ENCODE measurements around the gene HMGXB3. TPM values are rescaled to one million over a fixed set of nuclear protein-coding genes. Genes with fewer than 3 reads are reported as not detected.

Gene HMGXB3
- total RNA-seq, 1 donor from 2014 or later, result 55.7 TPM

GRCh38 chr5:150021491-150022157, 21.1 kb downstream of the HMGXB3 start:
- Mint-ChIP-seq H3K27me3 (ENCODE audit: unreplicated experiment) (no peaks in the 10 kb centered on the region), H3K4me3 (ENCODE audit: unreplicated experiment) (peak overlapping the region; percentile 63), H3K9me3 (ENCODE audit: unreplicated experiment) (no peaks in the 10 kb centered on the region), H3K36me3 (ENCODE audit: low read depth, unreplicated experiment) (peaks cover 17% of the 10 kb centered on the region), H3K27ac (ENCODE audit: unreplicated experiment) (peak overlapping the region; percentile 95), H3K4me1 (ENCODE audit: unreplicated experiment) (peaks cover 16% of the 10 kb centered on the region)
- TF ChIP-seq CTCF (IDR thresholded peaks at IDR 0.05; ENCODE audit: unreplicated experiment), result no peak
- DNase-seq (ENCODE audit: low spot score), result no peak

- no peaks in the 10 kb centered on the region for H3K27me3 Mint-ChIP-seq (ENCODE audit: unreplicated experiment)
- H3K4me1 Mint-ChIP-seq (ENCODE audit: unreplicated experiment), result peaks cover 16% of the 10 kb centered on the region
- no peaks in the 10 kb centered on the region for H3K9me3 Mint-ChIP-seq (ENCODE audit: unreplicated experiment)
- peak overlapping the region; percentile 95 for H3K27ac Mint-ChIP-seq (ENCODE audit: unreplicated experiment)
- DNase-seq (ENCODE audit: low spot score), result no peak
- peak overlapping the region; percentile 43 for H3K4me3 Mint-ChIP-seq (ENCODE audit: unreplicated experiment)
- H3K36me3 Mint-ChIP-seq (ENCODE audit: low read depth, unreplicated experiment), result peaks cover 15% of the 10 kb centered on the region
- no peak for TF ChIP-seq CTCF (IDR thresholded peaks at IDR 0.05; ENCODE audit: unreplicated experiment)
Observed at GRCh38 chr5:150022158-150022531, 21.6 kb downstream of the HMGXB3 start.

GRCh38 chr5:150022681-150023080, 22.1 kb downstream of the HMGXB3 start:
- Mint-ChIP-seq H3K9me3 (ENCODE audit: unreplicated experiment) (no peaks in the 10 kb centered on the region), H3K36me3 (ENCODE audit: low read depth, unreplicated experiment) (peaks cover 15% of the 10 kb centered on the region), H3K4me1 (ENCODE audit: unreplicated experiment) (peaks cover 16% of the 10 kb centered on the region), H3K27me3 (ENCODE audit: unreplicated experiment) (no peaks in the 10 kb centered on the region), H3K27ac (ENCODE audit: unreplicated experiment) (peak overlapping the region; percentile 36), H3K4me3 (ENCODE audit: unreplicated experiment) (no peak overlapping the region)
- no peak for TF ChIP-seq CTCF (IDR thresholded peaks at IDR 0.05; ENCODE audit: unreplicated experiment)
- no peak for DNase-seq (ENCODE audit: low spot score)

GRCh38 chr5:150023136-150023535, 22.6 kb downstream of the HMGXB3 start:
- peaks cover 19% of the 10 kb centered on the region for H3K36me3 Mint-ChIP-seq (ENCODE audit: low read depth, unreplicated experiment)
- H3K4me3 Mint-ChIP-seq (ENCODE audit: unreplicated experiment), result no peak overlapping the region
- no peaks in the 10 kb centered on the region for H3K9me3 Mint-ChIP-seq (ENCODE audit: unreplicated experiment)
- no peaks in the 10 kb centered on the region for H3K27me3 Mint-ChIP-seq (ENCODE audit: unreplicated experiment)
- no peak for TF ChIP-seq CTCF (IDR thresholded peaks at IDR 0.05; ENCODE audit: unreplicated experiment)
- no peak for DNase-seq (ENCODE audit: low spot score)
- no peak overlapping the region for H3K27ac Mint-ChIP-seq (ENCODE audit: unreplicated experiment)
- H3K4me1 Mint-ChIP-seq (ENCODE audit: unreplicated experiment), result peaks cover 16% of the 10 kb centered on the region

- Mint-ChIP-seq H3K36me3 (ENCODE audit: low read depth, unreplicated experiment) (peaks cover 13% of the 10 kb centered on the region), H3K4me1 (ENCODE audit: unreplicated experiment) (peaks cover 16% of the 10 kb centered on the region), H3K9me3 (ENCODE audit: unreplicated experiment) (no peaks in the 10 kb centered on the region), H3K27me3 (ENCODE audit: unreplicated experiment) (no peaks in the 10 kb centered on the region), H3K27ac (ENCODE audit: unreplicated experiment) (no peak overlapping the region), H3K4me3 (ENCODE audit: unreplicated experiment) (no peak overlapping the region)
- TF ChIP-seq CTCF (IDR thresholded peaks at IDR 0.05; ENCODE audit: unreplicated experiment), result no peak
- no peak for DNase-seq (ENCODE audit: low spot score)
Observed at GRCh38 chr5:150024346-150024984, 23.9 kb downstream of the HMGXB3 start.
